Inflammatory macrophage treated with lipopolysaccharide for 1 hour (primary cell): ENCODE measurements around the gene CADM1.

ENCODE experiments used
- DNase-seq, 2 donors: peaks; one replicate each; pipeline ENCODE4 v3.0.0-alpha.2; 2020 to 2022

CADM1 gene

DNA sequence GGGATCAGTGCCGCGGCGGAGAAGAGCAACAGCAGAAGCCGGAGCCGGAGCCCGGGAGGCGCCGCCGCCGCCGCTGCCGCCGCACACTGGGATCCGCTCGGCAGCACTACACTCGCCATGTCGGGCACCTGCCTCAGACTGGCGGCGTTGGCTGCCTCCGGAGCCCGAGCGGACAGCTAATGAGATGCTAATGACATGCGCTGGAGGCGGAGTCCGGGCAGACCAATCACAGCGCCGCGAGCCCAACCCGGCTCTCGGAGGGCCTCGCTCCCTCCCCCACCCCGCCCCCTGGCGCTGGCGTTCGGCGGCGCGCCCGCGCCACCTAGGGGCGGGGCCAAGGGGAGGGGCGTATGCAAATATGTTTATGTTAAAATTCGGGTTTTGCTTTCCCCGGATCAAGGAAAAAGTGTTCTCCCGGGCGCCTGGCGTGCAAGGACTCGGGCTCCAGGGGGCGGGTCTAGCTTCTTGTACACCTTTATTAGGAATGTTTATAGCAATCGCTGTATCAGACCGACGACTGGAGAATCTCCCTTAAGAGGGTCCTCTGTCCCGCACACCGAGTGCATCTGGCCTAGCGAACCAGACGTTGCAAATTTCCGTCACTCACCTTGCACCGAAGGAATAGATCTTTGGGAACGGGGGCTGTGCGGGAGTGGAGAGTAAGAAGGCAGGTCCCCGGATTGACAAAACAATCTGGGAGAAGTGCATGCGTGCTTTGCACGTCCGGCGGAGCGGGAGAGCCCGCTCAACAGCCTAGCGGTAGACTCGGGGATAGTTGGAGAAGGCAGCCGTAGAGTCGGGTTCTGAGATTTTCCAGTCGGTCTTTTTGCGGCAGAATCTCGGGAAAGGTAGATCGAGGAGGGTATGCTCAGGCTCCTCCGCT, at the start of gene CADM1:
Gene CADM1, minus strand, starts transcription at position 140 of the 883 bp plus-strand sequence.
- peak; percentile 63 to 68 for DNase-seq

DNA sequence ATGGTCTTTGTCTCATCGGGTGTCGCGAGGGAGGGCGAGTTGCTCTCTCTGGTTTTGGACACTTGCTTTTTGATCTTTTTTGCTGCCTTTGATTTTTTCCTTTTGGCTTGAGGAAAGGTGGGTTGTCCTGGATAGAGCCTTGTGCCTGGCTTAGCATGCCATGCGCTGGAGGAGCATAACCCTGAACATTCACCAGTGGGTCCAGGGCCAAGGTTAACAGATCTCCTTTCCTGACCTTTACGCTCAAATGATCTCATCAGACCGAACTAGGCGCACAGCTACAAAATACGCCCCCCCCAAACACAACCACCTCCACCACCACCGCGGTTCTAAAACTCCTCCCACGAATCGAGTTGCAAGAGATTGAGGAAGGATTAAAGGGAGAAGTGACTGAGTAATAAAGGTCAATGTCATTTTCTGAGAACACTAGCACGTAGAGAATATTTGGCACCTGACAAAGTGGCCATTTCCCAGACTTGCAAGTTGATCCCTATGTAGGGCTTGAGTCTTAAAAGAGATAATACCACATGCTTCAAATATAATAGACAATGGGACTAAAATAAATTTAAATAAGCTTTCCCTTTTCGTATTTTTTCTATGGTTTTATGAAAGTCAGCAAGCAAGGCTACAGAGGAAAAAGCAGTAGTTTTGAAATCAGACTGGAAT, 48.7 kb upstream of the CADM1 start:
- DNase-seq, result no peak

DNA sequence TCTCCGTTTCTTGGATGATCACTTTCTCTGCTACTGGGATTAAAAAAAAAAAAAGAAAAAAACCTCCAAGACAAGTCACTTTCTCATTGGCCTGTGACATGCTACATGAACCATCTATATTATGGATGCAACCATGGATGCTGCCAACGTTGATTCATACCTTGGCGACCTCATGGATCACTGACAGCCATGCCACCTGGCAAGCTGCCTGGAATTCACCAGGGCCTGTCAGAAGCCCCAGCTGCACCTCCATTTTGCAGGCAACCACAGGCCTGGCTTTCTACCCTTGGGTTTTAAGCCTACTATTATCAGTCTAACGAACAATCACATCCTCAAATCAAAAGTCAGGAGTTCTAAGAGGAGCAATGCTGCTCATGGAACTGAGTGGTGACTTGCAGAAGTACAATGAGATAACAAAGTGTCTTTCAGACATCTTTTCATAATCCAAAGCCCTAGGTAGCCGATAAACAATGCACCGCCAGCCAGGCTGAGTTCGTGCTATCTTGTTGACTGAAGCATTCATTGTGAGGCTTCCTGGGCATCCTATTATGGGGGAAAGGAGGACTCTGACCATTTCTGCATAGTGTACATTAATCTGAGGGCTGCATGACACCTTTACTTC, 48.0 kb upstream of the CADM1 start:
- DNase-seq, result no peak

DNA sequence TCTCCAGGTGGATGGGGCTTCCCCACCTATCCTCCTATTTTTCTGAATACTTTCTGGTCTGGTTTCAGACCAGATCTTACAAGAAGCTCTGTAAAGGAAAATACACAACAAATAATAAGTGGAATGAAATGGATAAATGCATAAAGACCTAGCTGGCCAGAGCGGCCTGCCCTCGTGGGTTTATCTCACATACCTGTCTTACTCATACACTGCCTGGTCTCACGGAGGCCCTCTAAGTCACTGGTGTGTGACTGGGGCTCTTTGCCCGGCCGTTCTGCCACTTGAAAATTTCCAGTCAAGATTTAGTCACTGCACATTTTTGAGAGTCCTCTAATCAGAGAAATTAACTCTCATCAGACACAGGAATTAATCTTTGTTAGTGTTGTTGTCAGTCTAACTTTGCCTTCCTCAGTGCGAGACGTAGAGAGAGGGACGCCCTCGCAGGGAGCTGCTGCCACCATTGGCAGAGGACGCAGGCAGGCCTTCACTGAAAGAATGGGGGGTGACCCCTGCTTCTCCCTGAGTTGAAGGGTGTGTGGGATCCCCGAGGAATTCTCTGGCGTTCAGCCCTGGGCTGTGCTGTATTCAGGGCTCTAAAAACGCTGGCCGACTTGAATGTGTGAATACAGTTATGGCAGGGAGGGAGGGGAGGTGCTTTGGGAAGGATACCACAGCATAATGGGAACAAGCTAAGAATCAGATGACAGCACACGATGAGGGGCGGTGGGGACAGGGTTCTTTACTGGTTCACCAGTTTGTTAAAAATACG, 46.3 kb upstream of the CADM1 start:
- DNase-seq, result no peak

DNA sequence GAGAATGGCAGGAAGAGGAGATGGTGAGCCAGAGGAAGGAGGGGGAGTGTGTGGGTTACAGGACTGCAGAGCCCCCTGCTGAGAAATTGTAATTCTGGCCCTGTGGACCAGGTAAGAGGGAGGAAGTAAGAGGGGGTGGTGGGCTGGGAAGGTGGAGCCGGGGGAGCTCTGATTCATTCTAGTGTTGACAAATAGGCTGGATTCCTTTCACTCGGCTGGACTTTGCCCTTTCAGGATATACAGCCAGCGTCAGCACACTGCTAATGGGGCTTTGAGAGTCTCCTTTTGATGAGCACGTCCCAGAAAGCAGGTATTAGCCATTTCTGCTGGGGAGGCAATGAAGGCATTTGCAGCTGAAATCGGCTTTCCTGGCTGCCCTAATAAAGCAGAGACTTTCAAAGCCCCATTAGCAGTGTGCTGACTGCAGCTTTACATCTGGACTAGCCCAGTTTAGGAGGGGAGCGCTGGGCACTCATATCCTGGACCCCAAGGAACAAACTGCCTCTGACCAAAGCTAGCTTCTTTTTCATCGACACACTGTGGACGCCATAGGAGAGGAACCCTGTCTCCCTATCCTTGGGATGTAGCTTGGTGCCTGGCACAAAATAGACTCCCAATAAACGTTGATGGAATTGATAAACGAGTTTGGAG, 44.8 kb upstream of the CADM1 start:
- DNase-seq, result no peak

DNA sequence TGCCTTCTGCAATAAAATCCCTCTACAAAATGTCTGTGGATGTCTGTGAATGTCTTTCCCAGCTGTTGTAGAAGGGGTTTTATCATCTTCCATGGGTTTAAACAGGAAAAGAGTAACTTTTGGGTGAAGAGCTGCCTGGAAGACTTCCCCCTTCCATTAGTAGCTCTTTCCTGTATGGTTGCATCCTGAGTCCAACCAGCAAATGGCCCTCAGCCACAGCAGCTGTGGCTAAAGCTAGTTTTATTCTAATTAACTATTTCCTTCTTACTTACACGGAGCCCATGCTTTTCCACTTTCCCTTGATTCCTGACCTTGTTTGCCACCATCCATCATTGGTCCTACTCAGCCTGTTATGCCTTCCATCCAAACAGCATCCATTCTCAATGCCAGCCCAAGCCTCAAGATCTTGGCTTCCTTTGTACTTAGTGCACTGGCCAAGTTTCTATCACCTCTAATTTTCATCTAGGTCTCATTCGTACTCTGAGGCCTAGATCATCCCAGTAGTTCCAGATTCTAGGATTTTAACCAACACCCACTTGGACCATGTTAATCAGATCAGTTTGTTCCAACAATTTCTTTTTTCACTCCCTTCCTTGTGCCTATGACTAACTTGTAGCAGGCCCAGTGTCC, 41.5 kb upstream of the CADM1 start:
- DNase-seq, result no peak

DNA sequence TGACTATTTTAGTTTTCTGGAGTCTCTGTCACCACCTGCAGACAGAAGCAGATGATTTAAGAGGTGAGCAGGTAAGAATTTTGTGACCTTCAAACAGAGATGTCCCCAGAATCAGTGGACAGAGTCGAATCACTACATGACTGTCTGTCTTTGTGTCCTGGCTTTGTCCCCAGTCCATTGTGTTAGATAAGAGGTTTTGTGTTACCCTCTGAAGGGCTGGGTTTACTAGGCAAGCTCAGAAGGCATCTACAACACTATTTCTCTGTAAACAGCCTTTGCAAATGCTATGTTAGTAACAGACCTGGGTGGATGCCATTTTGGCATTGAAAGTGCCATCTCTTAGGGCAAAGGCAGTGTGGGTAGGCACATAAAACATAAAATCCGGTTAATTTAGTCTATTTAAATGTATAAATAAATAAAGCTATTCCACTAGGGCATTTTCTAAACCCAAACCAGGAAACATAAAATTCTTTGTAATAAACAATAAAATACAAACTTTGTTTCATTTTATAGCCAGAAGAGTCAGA, 40.3 kb upstream of the CADM1 start:
- no peak for DNase-seq

DNA sequence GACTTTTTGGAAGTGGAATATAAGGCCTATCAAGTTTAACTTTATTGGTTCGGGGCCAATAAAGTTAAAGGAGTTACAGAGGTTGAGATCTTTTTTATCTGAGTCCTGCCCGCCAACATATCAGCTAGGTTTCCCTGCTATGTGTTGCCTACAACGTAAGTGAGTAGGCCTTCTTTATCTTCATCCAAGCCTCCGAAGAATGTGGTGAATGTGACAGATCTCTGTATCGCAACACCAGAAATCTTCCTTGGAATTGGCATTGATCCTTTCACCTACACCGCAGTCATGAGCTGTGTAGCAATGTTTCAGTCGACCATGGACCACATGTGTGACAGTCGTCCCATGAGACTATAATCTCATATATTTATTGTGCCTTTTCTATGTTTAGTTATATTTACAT, 37.3 kb upstream of the CADM1 start:
- DNase-seq, result no peak

DNA sequence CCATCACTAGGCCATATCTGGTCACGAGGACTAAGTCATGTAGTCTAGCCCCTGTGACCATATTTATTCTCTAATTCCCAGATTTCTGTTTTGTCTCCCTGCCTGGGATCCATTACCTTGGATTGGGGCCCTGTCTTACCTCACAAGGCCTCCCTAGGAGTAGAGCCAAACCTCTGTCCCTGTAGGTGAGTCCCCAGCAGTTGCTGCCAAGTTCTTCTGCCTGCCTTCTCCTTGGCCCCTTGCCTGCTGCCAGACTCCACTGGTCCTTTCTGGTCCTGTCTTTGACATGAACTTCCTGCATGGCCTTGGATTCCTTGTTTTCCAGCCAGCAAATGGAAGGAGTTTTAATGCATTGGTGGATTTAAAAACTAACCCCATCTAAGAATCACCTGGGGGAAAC, 35.6 kb upstream of the CADM1 start:
- no peak for DNase-seq

DNA sequence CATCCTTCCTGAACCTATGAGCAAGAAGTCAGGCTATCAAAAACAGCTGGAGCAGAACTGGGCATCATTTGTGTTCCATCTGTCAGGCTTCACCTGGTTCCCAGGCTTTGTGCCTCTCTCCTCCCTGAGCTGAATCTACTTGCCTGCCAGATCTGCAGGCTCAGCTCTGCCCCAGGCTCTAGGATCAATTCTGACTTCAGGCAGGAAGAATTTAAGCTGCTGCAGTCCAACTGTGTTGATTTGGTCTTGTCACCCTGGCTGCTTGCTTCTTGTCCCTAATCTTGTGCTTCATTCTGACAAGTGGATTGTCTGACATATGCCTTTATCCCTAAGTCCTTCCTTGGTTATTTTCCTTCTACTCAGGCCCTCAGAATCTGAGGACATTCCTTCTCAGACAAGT, 31.6 kb upstream of the CADM1 start:
- DNase-seq, result no peak

DNA sequence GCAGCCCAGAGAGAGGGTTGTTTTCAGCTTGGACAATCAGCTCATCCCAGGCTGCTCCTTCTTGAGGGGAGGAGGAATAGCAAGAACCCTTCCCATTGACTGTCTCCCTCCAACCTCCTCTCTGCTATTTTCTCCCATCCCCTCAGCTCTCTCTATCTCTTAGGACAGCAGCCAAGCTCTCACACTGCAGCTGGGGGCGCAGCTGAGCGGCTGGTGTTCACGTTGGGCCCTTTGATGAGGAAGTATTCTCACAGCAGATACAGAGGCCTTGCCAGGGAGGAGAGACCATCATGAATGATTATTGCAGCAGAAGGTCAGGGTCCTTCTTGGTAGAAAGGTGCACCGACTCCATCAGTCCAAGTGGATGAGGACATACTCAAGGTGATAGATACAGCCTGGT, 26.5 kb upstream of the CADM1 start:
- DNase-seq, result no peak

DNA sequence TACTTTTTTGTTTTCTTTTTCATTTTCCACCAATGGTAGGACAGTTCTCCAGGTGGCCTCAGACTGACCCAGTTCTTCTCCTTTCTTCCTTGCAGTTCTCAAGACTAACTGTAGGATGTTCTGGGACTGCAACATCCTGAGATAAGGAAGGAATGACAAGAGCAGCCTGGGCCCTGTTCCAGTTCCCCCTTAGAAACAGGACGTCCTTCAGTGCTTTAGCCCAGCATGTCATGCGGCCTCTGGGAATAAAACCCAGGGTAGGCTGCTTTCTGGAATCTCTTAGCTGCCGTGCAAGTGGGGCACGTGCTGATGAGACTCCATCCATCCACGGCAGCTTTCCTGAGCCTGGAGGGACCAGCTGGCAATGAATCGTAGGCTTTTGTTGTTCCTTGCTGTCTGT, 24.0 kb upstream of the CADM1 start:
- DNase-seq, result no peak

DNA sequence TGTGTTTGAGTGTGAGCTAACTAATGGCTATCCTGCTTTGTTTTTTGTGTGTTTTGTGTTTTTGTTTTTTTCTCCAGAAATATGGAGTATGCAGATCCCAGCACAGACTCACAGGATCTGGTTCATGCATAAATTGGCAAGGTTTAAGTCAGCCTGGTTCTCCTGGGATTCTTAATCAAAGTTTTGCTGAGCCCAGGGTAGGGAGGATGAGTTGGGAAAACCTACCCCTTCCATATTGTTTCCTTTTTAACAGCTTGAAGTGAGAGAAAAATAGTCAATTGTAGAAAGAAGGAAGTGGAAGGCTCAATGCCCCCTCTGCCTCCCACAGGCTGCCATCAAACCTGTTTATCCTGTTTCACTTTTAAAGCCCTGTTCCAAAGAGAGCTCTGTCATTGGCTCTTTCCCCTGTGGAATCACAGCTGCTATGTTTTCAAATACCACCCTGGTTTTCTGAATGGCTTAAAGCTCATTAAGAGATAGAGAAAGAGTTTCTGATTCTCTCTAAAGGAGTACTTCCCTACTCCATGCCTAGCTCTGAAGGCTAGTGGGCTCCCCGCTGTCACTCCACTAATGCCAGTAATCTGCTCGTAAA, 23.4 kb upstream of the CADM1 start:
- no peak for DNase-seq

DNA sequence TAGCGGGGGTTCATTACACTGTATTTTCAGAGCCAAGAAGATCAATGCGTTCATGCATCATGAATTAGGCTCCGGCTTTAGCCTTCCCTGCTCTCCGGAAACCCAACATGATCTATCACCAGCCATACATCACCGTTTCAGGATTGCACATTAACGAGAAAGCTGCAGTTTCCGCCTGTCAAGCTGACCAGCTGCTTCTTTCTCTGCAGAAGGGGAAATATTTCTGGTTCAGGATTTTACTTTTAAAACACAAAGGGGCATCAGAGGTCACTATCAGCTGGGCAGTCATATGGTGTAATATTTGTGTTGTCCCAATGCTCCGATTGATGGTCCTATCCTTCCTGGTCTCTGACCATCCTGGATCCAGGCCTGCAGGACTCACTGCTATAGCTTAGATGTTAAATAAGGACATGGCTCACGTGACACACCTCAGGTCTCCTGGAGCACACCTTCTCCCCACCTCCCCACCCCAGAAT, 21.4 kb upstream of the CADM1 start:
- DNase-seq, result no peak

DNA sequence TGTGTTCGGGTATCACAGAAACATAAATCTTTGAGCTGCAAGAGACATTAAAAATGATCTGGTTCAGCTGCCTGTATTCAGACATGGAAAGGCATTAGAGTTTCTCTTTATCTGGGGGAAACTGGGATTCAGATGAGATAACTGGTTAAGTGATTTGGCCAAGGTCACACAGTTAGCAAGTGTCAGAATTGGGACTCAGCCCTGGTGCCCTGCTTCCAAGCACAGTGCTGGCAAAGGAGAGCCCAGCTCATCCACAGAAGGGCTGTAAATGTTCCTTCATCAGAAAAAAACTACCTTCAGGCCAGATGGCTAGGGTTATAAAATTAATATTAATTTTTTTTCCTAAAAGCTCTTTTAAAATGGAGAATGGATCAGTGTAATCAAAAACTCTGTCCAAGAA, 20.4 kb upstream of the CADM1 start:
- no peak for DNase-seq

DNA sequence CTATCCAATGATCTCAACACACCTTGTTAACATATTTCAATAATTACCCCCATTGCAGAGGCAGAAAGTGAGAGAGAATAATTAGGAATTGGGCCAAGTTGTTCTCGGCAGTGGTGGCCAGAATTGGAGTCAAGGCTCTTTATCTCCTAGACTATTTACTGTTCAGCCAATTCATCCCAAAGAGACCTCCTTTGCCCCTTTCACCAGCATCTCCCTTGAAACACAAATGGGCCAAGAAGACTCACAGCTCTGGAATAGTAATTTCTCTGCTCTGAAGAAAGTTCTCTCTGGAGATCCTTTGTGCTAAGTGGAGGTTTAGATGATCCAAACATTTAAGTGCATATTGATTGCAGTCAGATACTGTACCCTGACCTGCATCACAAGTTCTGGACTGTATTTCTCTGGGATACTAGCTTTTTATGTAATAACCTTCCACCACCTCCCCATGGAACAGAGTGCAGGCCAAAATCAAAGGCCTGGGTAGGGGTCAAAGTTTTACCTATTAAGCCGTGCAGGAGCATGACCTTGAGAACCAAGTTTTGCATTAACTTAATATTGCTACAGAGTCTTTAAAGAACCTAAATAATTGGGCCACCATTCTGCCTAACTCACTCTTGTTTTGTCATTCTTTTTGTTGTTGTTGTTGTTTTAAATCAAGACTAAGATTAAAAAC, 19.6 kb upstream of the CADM1 start:
- no peak for DNase-seq

DNA sequence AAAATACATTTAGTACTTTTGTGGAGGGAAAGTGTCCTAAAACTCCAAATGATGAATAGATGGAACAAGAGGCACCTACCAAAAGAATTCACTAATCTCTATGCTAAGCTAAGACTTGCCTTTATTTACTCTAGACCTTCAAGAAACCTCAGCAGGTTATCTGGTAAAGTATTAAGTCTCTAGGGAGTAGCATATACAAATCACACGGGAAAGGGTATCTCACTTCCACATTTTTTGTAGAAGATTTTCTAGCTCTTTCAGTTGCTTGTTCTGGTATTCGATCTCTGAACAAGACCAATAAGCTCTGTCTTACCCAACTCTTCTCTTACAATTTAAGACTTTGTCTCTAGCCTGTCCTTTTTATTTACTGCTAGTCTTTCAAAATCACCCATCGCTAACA, 18.1 kb upstream of the CADM1 start:
- DNase-seq, result no peak

DNA sequence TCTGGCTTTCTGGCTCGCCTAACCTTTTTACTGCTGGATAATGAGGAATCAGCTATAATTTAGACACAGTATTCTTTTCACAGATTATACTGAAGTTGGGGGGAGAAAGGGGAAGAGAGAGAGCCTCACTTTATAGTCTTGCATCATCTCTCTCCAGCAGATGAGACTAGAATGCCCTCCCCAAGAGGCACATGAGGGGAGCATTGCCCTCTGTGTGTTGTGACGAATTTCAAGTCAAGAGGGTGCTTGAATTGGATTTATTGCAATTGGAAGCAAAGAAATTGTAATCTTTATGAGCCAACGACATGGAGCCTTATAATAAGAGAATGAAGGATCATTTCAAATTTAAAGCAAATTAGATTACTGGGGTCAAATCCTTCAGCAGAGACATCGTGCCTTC, 17.6 kb upstream of the CADM1 start:
- DNase-seq, result no peak

DNA sequence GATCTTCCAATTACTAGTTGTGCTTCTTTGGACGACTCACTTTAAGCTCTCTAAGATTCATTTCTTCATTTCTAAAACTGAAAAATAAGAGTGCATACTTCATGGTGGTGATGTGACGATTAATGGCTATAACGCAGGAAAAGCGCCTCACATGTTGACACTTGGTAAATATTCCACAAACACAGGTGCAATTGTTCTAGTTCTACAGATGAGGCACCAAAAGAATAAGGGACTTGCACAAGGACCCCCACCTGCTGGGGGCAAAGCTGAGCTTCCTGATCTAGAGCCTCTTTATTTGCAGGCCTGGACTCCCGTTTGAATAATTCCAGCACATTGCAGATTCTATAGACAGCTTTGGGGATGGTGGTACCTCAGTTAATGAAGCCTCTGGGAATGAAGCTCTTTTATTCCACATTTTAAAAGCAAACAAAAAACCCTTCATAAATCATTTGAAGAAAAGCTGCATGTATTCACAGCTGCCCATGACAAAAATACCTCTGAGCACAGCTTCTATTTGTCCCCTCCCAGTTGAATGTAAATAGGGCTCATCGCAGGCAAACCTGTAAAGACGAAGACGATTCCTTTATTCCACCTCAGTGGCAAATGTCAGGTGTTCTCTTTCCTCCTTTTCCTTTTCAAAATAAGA, 14.9 kb upstream of the CADM1 start:
- DNase-seq, result no peak
